ENCODE results near the gene GAB2.
"Not testable (repeated sequence)": the region's sequence is repeated elsewhere in the genome, so short reads cannot be mapped to it uniquely, and the experiment has no call there.

The GAB2 gene

DNA sequence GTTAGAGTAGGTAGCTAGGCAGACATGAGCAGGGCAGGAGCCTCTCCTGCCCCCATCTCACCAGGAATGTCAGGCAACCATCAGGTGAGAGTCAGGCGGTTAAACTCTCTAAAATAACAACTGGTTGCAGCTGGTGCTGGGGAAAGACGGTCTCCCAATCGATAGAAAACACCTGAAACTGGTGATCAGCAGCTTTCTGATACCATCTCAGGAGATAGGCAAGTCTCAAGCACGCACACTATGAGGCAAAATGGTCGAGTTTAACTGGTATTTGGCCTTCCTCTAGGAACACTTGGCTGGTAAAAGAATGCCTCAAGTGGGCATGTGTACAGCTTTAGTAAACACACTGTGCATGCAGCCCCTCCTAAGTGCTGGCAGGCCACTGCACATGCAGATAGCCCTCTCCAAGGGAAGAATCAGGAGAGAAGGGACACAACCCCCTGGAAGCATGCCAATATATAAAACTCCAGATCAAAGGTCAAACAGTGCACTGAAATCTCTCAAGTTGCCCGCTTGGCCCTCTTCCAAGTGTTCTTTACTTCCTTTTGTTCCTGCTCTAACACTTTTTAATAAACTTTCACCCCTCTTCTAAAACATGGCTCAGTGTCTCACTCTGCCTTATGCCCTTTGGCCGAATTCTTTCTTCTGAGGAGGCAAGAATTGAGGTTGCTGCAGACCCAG, 140.2 kb downstream of the GAB2 start:
- no peak for DNase-seq (ENCODE audit: low read depth)

DNA sequence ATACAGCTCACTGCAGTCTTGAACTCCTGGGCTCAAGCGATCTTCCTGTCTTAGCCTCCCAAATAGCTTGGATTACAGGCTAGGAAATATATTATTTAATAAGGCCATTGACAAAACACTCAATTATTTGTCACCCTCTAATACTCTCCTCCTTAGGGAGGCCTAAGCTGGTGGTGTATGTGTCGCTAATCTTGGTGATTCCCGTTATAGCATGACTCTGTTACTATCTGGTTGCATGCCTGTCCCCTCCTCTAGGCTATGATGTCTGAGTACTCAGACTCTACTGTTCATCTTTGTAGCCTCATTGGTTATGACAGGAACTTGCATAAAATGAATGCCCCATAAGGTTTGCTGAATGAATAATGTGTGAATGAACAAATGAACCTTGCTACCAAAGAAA, 141.3 kb downstream of the GAB2 start:
- DNase-seq (ENCODE audit: low read depth), result no peak

DNA sequence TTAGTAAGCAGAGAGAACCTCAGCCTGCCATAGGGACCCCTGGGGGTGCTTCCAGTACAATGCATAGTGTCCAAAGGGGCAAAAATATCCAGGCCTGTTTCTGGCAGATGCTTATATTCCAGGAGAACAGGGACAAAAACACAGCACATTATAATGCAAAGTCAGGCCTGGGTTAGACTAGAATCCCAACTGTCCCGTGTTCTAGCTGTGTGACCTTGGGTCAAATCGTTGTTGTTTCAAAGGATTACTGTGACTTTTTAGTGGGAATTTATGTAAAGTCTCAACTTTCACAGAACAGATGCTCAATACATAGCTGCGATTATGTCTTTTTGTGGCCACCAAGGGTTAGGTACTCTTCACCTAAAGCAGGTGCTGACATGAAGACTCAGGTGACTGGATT, 142.9 kb downstream of the GAB2 start:
- no peak for DNase-seq (ENCODE audit: low read depth)

DNA sequence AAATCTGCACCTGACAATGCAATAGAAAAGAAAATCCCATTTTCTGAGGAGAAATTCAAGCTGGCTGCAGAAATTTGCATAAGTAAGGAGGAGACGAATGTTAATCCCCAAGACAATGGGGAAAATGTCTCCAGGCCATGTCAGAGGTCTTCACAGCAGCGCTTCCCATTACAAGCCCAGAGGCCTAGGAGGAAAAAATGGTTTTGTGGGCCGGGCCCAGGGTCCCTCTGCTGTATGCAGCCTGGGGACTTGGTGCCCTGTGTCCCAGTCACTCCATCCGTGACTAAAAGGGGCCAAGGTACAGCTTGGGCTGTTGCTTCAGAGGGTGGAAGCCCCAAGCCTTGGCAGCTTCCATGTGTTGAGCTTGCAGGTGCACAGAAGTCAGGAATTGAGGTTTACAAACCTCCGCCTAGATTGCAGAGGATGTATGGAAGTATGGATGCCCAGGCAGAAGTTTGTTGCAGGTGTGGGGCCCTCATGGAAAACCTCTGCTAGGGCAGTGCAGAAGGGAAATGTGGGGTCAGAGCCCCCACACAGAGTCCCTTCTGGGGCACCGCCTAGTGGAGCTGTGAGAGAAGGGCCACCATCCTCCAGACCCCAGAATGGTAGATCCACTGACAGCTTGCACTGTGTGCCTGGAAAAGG, 144.9 kb downstream of the GAB2 start:
- DNase-seq (ENCODE audit: low read depth), result not testable (repeated sequence)

DNA sequence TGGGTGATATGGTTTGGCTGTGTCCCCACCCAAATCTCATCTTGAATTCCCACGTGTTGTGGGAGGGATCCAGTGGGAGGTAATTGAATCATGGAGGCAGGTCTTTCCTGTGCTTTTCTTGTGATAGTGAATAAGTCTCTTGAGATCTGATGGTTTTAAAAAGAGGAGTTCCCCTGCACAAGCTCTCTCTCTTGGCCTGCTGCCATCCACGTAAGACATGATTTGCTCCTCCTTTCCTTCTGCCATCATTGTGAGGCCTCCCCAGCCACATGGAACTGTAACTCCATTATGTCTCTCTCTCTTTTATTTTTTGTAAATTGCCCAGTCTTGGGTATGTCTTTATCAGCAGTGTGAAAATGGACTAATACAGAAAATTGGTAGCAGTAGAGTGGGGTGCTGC, 145.8 kb downstream of the GAB2 start:
- not testable (repeated sequence) for DNase-seq (ENCODE audit: low read depth)

DNA sequence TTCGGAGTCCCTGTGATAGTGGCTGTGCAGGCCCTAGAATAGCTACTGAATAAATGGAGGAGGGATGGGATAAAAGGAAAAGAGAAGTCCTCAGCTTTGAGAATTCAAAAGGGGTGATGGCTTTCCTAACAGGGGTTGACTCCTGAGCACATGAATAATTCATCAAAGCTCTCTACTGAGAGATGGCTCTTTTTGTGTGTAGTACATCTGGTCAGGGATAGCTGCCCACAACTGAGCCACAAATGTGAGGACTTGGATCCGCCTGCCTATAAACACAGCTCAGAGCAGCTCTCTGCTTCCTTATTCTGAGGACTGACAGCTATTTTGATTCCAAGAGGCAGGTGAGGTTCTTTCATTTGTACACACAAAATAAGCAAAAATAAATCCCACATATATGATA, 146.6 kb downstream of the GAB2 start:
- no peak for DNase-seq (ENCODE audit: low read depth)

DNA sequence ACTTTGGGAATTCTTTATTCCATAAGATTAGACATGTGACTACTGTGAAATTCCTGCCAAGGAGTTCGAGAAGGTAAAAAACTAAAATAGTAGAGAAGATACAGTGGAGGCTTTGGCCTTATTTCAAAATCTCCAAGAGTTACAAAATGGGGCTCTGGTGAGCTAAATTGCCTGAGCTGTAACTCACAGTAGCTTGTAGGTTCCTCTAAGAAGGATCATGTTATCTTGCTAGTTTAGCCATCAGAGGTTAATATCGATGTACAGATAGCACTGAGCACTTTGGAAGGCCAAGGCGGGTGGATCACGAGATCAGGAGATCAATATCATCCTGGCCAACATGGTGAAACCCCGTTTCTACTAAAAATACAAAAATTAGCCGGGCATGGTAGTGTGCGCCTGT, 147.8 kb downstream of the GAB2 start:
- DNase-seq (ENCODE audit: low read depth), result no peak

DNA sequence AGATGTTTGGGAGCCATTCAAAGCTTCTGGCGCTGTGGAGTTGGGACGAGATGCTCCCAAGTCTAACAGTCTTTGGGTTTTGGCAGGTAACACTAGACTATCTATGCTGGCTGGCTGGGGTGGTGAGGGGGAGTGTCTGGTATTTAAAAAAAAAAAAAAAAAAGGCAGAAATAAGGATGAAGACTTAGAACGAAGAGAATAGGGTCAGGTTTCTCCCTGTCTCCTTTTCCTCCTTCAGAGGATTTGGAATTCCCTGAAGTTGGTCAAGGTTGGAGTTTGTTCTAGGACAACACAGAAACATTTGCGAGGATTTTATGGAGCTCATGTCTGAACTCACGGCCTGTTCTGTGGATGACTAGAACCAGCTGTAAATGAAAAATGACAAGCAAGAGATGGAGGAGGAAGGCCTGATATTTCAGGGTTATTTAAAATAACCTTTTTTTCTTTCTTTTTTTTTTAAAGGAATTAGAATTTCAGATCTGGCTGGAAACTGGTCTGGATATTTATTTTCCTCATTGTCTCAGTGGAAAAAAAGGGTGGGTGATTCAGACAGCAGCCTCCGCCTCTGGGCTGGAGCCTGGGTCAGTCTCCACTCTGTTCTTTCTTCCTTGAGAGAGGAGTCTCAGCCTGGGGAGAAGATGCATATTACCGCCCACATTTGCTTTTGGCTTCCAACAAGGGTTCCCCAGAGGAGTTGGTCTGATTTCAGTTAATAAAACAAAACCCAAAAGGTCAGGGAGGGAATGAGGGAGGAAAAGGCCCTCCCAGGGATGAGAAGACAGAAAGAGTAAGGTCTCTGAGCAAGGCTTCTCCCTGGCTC, 148.8 kb downstream of the GAB2 start:
- DNase-seq (ENCODE audit: low read depth), result no peak

DNA sequence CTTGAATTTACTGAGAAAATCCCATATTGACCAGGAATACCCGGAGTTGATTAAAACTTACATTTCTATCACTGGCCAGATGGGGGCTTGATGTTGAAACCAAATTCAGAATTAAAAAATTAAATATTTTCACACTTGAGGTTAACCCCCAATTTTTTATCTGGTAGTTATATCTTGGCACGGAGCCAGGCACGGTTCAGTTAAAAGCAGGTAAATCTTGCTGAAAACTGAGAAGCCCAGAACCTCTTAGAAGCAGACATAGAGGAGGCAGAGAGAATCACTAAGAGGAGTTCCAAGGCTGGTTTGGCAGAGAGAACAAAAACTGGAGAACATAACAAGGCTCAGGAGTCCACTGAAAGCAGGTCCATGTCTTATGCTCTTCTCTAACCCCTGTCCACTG, 151.2 kb downstream of the GAB2 start:
- DNase-seq (ENCODE audit: low read depth), result no peak

DNA sequence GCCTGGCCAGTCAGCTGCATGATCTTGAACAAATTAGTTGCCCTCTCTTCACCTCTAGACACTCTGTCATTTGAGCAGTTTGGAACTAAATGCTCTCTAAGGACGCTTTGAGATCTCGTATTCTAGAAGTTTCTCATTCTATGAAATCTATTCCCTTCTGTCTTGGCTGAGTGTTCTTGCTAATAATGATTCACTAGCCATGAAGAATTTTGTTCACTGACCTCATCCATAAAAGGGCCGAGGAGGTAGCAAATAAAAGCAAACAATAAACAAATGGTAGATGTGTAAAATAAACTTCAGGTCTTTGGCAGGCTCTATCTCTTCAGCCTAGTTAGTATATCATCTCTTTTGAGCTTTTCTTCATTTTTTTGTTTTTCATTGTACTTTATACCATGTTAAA, 152.3 kb downstream of the GAB2 start:
- DNase-seq (ENCODE audit: low read depth), result no peak

DNA sequence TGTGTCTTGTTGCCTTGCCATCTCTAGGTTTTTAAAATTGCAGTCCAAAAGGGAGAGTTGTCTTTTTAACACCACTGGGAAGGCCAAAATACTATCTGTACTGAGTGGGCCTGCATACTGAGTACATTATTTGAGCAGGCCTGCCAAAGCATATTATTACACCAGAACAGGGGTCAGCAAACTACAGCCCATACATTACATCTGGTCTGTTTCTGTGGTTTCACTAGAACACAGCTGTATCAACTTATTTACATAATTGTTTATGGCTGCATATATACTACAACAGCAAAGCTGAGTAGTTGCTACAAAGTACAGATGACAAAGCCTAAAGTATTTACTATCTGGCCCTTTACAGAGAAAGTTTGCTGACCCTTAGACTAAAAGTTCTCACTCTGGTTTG, 154.9 kb downstream of the GAB2 start:
- DNase-seq (ENCODE audit: low read depth), result no peak

DNA sequence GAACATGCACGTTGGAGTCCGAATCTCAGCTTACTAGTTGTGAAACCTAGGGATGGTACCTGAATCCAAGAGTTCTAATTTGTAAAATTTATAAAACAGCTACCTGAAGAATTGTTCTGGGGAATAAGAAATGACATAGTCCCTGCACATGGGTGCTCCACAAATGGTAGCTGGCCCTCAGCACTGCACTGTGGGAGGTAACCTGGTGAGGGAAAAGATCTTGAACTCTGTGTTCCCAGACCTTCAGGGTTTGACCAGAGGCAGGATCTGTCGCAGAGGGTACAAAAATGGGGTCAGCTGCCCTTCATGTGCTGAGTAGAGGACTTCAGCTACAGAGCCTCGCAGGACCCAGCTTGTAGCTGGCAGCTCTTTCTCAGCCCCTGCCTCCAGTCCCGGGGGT, 155.4 kb downstream of the GAB2 start:
- no peak for DNase-seq (ENCODE audit: low read depth)

DNA sequence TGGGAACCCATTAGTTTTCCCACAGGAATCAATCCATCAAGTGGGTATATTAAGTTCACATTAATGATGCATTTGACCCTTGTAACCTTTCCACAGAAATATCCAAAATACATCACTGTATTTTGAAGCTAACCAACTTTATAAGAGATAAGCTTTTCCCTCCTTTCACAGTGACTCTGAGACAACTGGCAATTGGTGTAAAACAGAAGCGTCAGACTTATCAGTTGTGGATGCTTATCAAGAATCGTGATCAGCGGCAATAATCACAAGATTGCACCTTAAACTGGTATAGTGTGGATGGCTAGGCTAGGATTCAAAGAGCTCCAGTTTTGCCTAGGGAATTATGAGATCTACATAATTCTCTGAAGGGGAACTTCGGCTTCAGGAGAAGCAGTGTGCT, 155.8 kb downstream of the GAB2 start:
- no peak for DNase-seq (ENCODE audit: low read depth)

DNA sequence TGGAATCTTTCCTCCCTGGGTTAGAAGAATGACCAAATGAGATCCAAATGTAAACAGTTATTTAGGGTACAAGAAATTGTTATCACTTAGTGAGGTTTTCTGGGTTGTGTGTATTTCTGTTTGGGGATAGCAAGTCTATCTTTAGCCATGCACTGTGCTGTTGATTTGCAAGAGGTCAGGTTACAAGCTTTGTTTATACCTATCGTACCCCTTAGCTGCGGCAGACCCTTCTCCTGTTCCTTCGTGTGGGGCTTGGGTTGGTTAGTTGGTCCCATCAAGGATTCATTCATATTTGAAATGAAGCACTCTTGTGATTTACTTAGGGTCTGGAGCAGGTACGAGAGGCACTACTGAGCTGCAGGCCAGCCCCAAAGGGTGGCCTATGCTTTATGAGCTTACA, 156.3 kb downstream of the GAB2 start:
- DNase-seq (ENCODE audit: low read depth), result no peak

DNA sequence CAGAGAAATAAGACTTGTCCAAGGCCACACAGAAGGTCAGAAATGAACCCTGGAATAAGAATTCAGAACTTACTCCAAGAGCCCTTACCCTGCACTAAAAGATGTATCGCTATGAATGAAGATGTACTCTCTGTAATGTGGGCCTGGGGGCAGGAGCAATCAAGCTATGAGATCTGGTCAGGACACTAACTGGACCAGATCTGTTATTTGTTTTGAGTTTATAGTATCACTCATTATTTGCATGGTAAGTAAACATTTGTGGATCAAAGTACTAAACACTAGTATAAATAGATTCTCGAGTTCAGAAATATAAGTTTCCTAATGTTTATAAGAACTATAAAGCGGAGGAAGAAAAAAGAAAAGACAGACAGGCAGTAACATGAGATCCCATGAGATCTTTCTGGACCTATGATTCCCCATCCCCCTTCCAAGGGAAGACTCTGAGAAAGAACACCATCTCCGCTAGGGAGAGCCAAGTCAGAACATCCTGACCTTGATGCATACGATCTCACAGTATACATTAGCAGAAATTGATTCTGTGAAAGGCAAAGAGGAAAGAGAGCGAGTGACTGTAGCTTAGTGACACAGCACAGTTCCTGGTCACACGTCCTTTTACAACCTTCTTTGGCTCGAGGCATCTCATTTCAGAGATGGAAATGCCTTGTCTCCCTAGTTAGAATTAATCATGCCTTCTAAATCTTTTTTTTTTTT, 157.7 kb downstream of the GAB2 start:
- DNase-seq (ENCODE audit: low read depth), result no peak

DNA sequence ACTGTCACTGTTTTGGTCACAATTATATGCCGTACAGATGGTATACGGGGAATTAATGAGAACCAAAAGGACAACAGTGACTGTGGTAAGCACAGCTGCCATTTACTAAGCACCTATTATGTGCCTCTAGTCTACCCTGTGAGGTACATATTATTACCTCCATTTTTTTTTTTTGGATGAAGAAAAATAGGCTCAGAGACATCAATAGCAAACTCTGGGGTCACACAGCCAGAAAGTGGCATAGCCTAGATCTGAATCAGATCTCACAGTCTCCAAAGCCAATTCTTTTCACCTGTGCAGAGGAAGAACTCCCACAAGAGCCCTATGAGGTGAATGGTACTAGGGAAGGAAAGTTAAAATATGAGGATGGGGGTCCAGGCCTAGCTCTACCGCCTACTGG, 160.0 kb downstream of the GAB2 start:
- DNase-seq (ENCODE audit: low read depth), result no peak

DNA sequence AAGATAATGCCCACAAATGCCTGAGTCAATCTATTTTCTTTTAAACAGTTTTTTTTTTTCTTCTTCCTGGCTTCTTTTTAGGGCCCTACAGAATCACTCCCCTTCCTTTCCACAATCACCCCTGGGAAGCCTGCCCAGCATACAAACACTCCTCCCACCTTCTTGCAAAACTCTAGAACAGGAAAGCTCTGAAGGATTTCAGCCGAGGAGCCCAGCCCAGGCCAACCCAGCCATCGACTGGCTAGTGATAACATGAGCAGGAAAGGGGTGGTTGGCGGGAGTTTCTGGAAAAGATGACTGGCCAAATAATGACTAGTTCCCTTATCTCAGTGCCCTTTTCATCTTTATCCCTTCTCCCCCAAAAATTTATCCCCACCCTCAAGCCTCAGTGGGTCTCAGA, 160.7 kb downstream of the GAB2 start:
- DNase-seq (ENCODE audit: low read depth), result peak; percentile 57

DNA sequence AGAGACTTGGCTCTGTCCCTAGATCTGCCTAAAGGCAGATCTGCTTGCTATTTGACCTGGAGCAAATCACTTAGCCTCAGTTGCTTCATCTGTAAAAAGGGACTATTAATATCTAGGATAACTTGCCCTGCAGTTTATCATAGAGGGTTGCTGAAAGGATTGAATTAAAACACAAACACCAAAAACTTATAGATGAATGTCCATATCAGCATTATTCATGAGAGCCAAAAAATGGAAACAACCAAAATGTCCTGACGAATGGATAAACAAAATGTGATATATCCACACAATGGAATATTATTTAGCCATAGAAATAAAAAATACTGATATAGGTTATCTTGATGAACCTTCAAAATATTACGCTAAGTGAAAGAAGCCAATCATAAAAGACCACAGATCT, 161.7 kb downstream of the GAB2 start:
- no peak for DNase-seq (ENCODE audit: low read depth)

DNA sequence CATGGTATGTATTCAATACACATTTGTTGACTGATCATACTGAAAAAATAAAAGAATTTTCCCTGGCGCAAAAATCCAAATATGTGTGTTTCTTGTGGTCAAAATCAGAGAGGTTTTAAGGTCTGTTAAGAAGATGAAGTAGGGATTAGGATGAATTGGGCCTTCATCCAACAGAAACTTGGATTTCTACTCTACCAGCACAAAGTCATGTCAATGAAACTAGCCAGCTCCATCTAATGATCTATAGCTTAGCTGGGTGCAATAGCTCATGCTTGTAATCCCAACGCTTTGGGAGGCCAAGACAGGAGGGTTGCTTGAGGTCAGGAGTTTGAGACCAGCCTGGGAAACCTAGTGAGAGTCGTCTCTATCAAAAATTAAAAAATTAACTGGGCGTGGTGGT, 163.4 kb downstream of the GAB2 start:
- DNase-seq (ENCODE audit: low read depth), result no peak

DNA sequence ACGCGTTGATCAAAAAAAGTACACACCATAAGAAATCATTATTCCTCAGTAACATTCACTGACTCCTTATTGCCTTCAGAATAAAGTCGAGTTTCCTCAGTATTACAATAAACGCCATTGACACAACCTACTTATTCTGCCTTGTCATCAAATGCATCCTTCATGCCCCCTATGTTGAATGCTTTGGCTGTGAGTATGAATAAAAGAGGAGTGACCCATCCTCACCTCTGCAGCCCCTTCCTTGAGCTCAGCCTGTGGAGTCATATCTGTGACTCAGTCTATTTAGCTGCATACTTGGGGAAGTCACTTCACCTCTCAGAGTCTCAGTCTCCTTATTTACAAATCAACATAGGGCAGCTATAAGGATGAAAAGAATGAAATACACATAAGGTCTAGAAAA, 163.8 kb downstream of the GAB2 start:
- no peak for DNase-seq (ENCODE audit: low read depth)

DNA sequence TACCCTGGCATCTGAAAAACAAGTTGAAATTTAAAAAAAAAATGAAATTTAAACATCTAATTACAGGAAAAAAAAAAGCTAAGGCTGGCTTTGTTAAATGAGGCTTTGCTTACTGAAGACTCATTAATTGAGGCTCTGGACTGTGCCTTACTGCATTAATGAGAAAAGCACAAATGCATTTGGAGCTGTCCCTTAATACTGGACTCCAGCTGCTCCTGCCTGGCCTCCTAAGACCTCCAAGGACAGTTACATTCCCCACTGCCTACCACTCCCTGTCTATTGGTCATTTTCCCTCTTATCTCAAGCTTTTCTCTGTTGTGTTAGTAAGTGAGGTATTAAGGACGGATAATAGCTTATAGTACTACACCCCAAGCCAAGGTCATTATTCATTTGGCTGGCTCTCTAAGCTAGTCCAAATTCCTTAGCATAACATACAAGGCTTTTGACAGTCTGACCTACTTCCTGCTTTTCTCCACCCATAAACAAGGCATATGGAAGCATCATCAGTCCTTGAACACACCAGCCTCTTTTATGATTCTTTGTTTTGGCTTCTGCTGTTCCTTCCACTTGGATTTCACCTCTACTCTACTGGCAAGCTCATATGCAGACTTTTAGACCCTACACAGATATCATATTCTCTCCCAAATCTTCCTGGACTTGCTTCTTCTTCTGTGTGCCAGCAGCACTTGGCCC, 166.4 kb downstream of the GAB2 start:
- DNase-seq (ENCODE audit: low read depth), result no peak

DNA sequence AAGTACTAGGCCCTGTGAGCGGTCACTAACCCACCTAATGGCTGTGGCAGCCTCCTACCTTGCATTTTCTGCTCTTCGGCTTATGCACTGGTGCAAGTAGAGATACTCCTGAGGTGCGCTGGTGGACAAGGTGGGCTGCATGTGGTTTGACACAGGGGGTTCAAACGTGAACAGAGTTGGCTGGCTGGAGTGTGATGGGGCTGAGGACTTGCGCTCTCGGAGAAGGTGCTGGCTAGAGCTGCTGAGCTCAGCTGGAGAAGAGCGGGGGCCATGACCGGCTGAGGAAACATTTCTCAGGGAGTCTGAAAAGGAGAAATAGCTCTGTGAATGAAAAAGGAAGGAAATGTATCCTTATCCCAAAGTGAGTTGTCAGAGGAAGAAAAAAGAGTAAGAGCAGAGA, 167.5 kb downstream of the GAB2 start:
- DNase-seq (ENCODE audit: low read depth), result no peak

Data from GM04503 (cell line).